ENCODE data around the gene SBK2.

DNA sequence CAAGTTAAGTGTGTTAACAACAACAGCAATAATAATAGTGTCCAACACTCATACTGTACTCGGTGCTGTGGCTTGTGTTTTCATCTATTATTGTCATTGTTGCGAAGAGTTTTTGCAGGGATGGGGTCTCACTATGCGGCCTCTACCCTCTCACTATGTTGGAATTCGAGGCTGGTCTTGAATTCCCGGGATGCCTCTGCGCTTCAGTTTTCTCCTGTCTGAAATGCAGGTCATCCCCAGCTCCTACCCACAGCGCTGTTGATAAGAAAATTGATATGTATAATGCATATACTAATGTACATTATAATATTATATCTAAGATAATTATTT is 13.4 kb upstream of the SBK2 start:
- TF ChIP-seq, protein P1, sequence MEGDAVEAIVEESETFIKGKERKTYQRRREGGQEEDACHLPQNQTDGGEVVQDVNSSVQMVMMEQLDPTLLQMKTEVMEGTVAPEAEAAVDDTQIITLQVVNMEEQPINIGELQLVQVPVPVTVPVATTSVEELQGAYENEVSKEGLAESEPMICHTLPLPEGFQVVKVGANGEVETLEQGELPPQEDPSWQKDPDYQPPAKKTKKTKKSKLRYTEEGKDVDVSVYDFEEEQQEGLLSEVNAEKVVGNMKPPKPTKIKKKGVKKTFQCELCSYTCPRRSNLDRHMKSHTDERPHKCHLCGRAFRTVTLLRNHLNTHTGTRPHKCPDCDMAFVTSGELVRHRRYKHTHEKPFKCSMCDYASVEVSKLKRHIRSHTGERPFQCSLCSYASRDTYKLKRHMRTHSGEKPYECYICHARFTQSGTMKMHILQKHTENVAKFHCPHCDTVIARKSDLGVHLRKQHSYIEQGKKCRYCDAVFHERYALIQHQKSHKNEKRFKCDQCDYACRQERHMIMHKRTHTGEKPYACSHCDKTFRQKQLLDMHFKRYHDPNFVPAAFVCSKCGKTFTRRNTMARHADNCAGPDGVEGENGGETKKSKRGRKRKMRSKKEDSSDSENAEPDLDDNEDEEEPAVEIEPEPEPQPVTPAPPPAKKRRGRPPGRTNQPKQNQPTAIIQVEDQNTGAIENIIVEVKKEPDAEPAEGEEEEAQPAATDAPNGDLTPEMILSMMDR (IDR thresholded peaks at IDR 0.05; ENCODE audit: insufficient read depth, low read length, poor library complexity, severe bottlenecking), result no peak
- TF ChIP-seq EZH2phosphoT487 (conservative IDR thresholded peaks at IDR 0.05; ENCODE audit: low read length), result no peak
